Measurements from ENCODE around the gene CLHC1.
A peak's percentile ranks its signal among the peaks of the same experiment; 100 is the strongest.

The CLHC1 gene

GRCh38 chr2:55169915-55170314, 62.2 kb downstream of the CLHC1 start:
- Histone ChIP-seq H2AFZ (no peak overlapping the region), H3K4me3 (ENCODE audit: low read depth, low read length) (no peak overlapping the region), H3K27me3 (ENCODE audit: control insufficient read depth, insufficient read depth, low read length) (no peaks in the 10 kb centered on the region), H3K79me2 (no peaks in the 10 kb centered on the region), H3K36me3 (ENCODE audit: control insufficient read depth, insufficient read depth, low read length) (no peaks in the 10 kb centered on the region), H3K27ac (no peak overlapping the region), H3K4me2 (ENCODE audit: low read length) (no peak overlapping the region), H3K9me3 (ENCODE audit: control insufficient read depth, low read length) (no peaks in the 10 kb centered on the region), H3K4me1 (no peaks in the 10 kb centered on the region), H3K9ac (no peak overlapping the region)
- TF ChIP-seq CTCF (IDR thresholded peaks at IDR 0.05), result no peak

- Histone ChIP-seq H2AFZ (no peak overlapping the region), H3K27me3 (ENCODE audit: control insufficient read depth, insufficient read depth, low read length) (no peaks in the 10 kb centered on the region), H3K79me2 (no peaks in the 10 kb centered on the region), H3K4me1 (no peaks in the 10 kb centered on the region), H3K4me2 (ENCODE audit: low read length) (no peak overlapping the region), H3K9ac (no peak overlapping the region), H3K4me3 (ENCODE audit: low read depth, low read length) (no peak overlapping the region), H3K9me3 (ENCODE audit: control insufficient read depth, low read length) (no peaks in the 10 kb centered on the region), H3K36me3 (ENCODE audit: control insufficient read depth, insufficient read depth, low read length) (no peaks in the 10 kb centered on the region), H3K27ac (no peak overlapping the region)
- no peak for TF ChIP-seq CTCF (IDR thresholded peaks at IDR 0.05)
These were observed 62.7 kb downstream of the CLHC1 start for GRCh38 chr2:55169359-55169758.

- Histone ChIP-seq H3K4me3 (ENCODE audit: low read depth, low read length) (no peak overlapping the region), H2AFZ (no peak overlapping the region), H3K36me3 (ENCODE audit: control insufficient read depth, insufficient read depth, low read length) (no peaks in the 10 kb centered on the region), H3K9ac (no peak overlapping the region), H3K4me2 (ENCODE audit: low read length) (no peak overlapping the region), H3K79me2 (no peaks in the 10 kb centered on the region), H3K27ac (no peak overlapping the region), H3K27me3 (ENCODE audit: control insufficient read depth, insufficient read depth, low read length) (no peaks in the 10 kb centered on the region), H3K9me3 (ENCODE audit: control insufficient read depth, low read length) (no peaks in the 10 kb centered on the region), H3K4me1 (no peaks in the 10 kb centered on the region)
- TF ChIP-seq CTCF (IDR thresholded peaks at IDR 0.05), result peak; percentile 60
These were observed 63.6 kb downstream of the CLHC1 start for GRCh38 chr2:55168221-55169154.

- Histone ChIP-seq H3K4me2 (ENCODE audit: low read length) (no peak overlapping the region), H2AFZ (no peak overlapping the region), H3K79me2 (no peaks in the 10 kb centered on the region), H3K27ac (no peak overlapping the region), H3K36me3 (ENCODE audit: control insufficient read depth, insufficient read depth, low read length) (no peaks in the 10 kb centered on the region), H3K4me1 (peaks cover 16% of the 10 kb centered on the region), H3K4me3 (ENCODE audit: low read depth, low read length) (no peak overlapping the region), H3K27me3 (ENCODE audit: control insufficient read depth, insufficient read depth, low read length) (no peaks in the 10 kb centered on the region), H3K9ac (no peak overlapping the region), H3K9me3 (ENCODE audit: control insufficient read depth, low read length) (no peaks in the 10 kb centered on the region)
- TF ChIP-seq CTCF (IDR thresholded peaks at IDR 0.05), result no peak
These were observed 66.5 kb downstream of the CLHC1 start for GRCh38 chr2:55165626-55166025.

Data from parathyroid adenoma (tissue), 2 donors.